GM12878 (cell line): Measurements from ENCODE around the gene MAL. TPM values are rescaled to one million over a fixed set of nuclear protein-coding genes. Genes with fewer than 3 reads are reported as not detected.
A peak's percentile ranks its signal among the peaks of the same experiment; 100 is the strongest.

ENCODE experiments used
- ATAC-seq: fragments of 200-7000 bp; cut with Tn5 transposase; 3 replicates; pipeline ENCODE4 v1.9.1; 2020; ENCODE audit warnings: mild to moderate bottlenecking, moderate library complexity
- BruUV-seq: library from RNA; stranded (reverse); fragments of 400-500 nt; replicated peaks from 2 replicates; lab custom pipeline; 2021; lab: Mats Ljungman, UMichigan
- CTCF ChIA-PET: fragments of 300-600 bp; sonication (Branson Sonifier 250); formaldehyde crosslinking; extraction: SDS; loops from one replicate; lab custom pipeline; 2021; ENCODE audit warnings: inconsistent platforms; lab: Yijun Ruan, JAX
- POLR2A ChIA-PET: fragments of 350-600 bp; formaldehyde crosslinking; extraction: SDS; loops from one replicate; lab custom pipeline; 2021; ENCODE audit warnings: inconsistent platforms; lab: Charles Lee
- RAD21 ChIA-PET: fragments of 300-600 bp; sonication (Branson Sonifier 250); formaldehyde crosslinking; loops from one replicate; lab custom pipeline; 2023; ENCODE audit warnings: antibody characterized with exemption; ENCODE audit not compliant: unreplicated experiment; lab: Charles Lee
- SMC1A ChIA-PET: fragments of 300-600 bp; sonication (Branson Sonifier 250); formaldehyde crosslinking; loops from one replicate; lab custom pipeline; 2023; ENCODE audit not compliant: unreplicated experiment, uncharacterized antibody; lab: Charles Lee
- DNase-seq: peaks from one replicate; pipeline ENCODE4 v3.0.0-alpha.2; 2011; ENCODE audit warnings: low read depth, low spot score
- FAIRE-seq: peaks from 3 replicates; lab custom pipeline; 2011; peaks lifted over from hg19 to GRCh38; lab: Jason Lieb, UNC
- H2AFZ ChIP-seq: 2 replicates; pipeline ENCODE4 v1.6.0; 2011; ENCODE audit warnings: low read depth, low read length, control low read depth; ENCODE audit not compliant: control insufficient read depth
- H3K27ac ChIP-seq: 2 replicates; pipeline ENCODE4 v1.5.1; 2011; ENCODE audit warnings: control low read depth; ENCODE audit not compliant: control insufficient read depth, insufficient read depth
- H3K27me3 ChIP-seq, 2 experiments: replicated peaks in 1 of 2; 2 replicates each; pipeline versions ENCODE4 v1.6.0 to v1.6.1; 2011; ENCODE audit warnings: low read length in 1 of 2; ENCODE audit not compliant: control insufficient read depth in 2 of 2, insufficient read depth in 2 of 2
- H3K36me3 ChIP-seq, 2 experiments: 2 replicates each; pipeline ENCODE4 v1.5.1; 2011; ENCODE audit warnings: low read length in 1 of 2; ENCODE audit not compliant: control insufficient read depth in 2 of 2, insufficient read depth in 2 of 2
- H3K4me1 ChIP-seq: 2 replicates; pipeline ENCODE4 v1.6.1; 2011; ENCODE audit warnings: mild to moderate bottlenecking, low read length, moderate library complexity, mixed read lengths; ENCODE audit not compliant: control insufficient read depth, insufficient read depth
- H3K4me2 ChIP-seq: 2 replicates; pipeline ENCODE4 v1.6.0; 2011; ENCODE audit warnings: control low read depth; ENCODE audit not compliant: control insufficient read depth, insufficient read depth
- H3K4me3 ChIP-seq: fragments of 200-600 bp; sonication (generic); 2 replicates; pipeline ENCODE4 v1.5.1; 2016
- H3K79me2 ChIP-seq: 2 replicates; pipeline ENCODE4 v1.6.0; 2011; ENCODE audit warnings: low read length; ENCODE audit not compliant: control insufficient read depth, insufficient read depth
- H3K9ac ChIP-seq: 2 replicates; pipeline ENCODE4 v1.8.0; 2011; ENCODE audit warnings: low read length, control low read depth, mixed read lengths; ENCODE audit not compliant: control insufficient read depth, insufficient read depth
- H3K9me3 ChIP-seq: replicated peaks from 3 replicates; pipeline ENCODE4 v1.5.1; 2011; ENCODE audit warnings: mild to moderate bottlenecking, low read length; ENCODE audit not compliant: control insufficient read depth, insufficient read depth
- H4K20me1 ChIP-seq: 2 replicates; pipeline ENCODE4 v1.6.0; 2011; ENCODE audit not compliant: control insufficient read depth, insufficient read depth
- IRF3 ChIP-seq: fragments of 450-650 bp; IDR thresholded peaks from 2 replicates; pipeline ENCODE4 v1.6.1; 2014; ENCODE audit warnings: mild to moderate bottlenecking
- MXI1 ChIP-seq: fragments of 150-350 bp; IDR thresholded peaks from 2 replicates; pipeline ENCODE4 v1.6.1; 2011; ENCODE audit warnings: low read depth, mild to moderate bottlenecking, inconsistent platforms, low read length, improper control_type of control experiment
- RB1 ChIP-seq: fragments of 450-650 bp; formaldehyde crosslinking; IDR thresholded peaks from 2 replicates; pipeline ENCODE4 v1.6.1; 2017; ENCODE audit warnings: mild to moderate bottlenecking, borderline replicate concordance
- ZNF207 ChIP-seq: fragments of 450-650 bp; IDR thresholded peaks from 2 replicates; pipeline ENCODE4 v1.6.1; 2014; ENCODE audit warnings: antibody characterized with exemption, mild to moderate bottlenecking, borderline replicate concordance
- ZNF217 ChIP-seq: fragments of 450-650 bp; IDR thresholded peaks from 2 replicates; pipeline ENCODE4 v1.6.1; 2017; ENCODE audit warnings: antibody characterized with exemption, mild to moderate bottlenecking
- WGBS: methylation state at CpG from one replicate; pipeline ENCODE4 v1.1.6; 2016; ENCODE audit warnings: low lambda C conversion rate; ENCODE audit not compliant: insufficient replicate concordance, insufficient coverage; ENCODE audit errors: missing lambda C conversion rate; 5-methylcytosine and 5-hydroxymethylcytosine counted together
- in situ Hi-C: fragments of 300-500 bp; cut with MboI; formaldehyde crosslinking; loops from 9 replicates; pipeline ENCODE4 v1.14.3; 2018; ENCODE audit warnings: mixed read lengths
- intact Hi-C: fragments of 100-400 bp; cut with micrococcal nuclease; formaldehyde crosslinking; loops from one replicate; pipeline ENCODE4 v1.14.2; 2022; ENCODE audit not compliant: unreplicated experiment
- polyA plus RNA-seq, 11 experiments: library from polyadenylated mRNA; depleted of rRNA in 4 of 11; unstranded in 6 of 11; stranded (reverse) in 5 of 11; fragments of >200 nt; fragmentation: Nextera tagmentation in 4 of 11; fragmentation: Illumina TruSeq in 1 of 11; extraction: Ambion mirVana in 4 of 11; extraction: Trizol in 1 of 11; gene quantifications; 1 replicate in 1 of 11; 2 replicates in 10 of 11; pipeline versions ENCODE4 v1.2.1 to v1.2.3, GENCODE V29; 2011 to 2016; ENCODE audit warnings: inconsistent platforms in 2 of 11, missing spikeins in 2 of 11, low read depth in 1 of 11
- total RNA-seq, 4 experiments: library from RNA; depleted of rRNA in 3 of 4; stranded (reverse); fragments of >200 nt in 3 of 4; fragmentation: Illumina TruSeq in 1 of 4; extraction: Trizol in 1 of 4; gene quantifications; 2 replicates each; pipeline versions ENCODE4 v1.2.1 to v1.2.3, GENCODE V29; 2013 to 2021

The MAL gene
- total and polyA plus RNA-seq, 10 of the 15 experiments (the other 5 are each of a cell fraction or from before 2014, with no cell fraction given) = 1.3 to 4.5 (median 1.7) TPM

GRCh38 chr2:94994063-94994913, 31.2 kb upstream of the MAL start:
- no peak for TF ChIP-seq ZNF217
- TF ChIP-seq, all 136 proteins: peak for 0
- DNase-seq (no peak), ATAC-seq (no peak; the same call in 1 of the 3 replicates), FAIRE-seq (no peak)
- no peak overlapping the region for H3K4me3 ChIP-seq
- CTCF ChIA-PET = interaction anchor here (2.4 kb wide), 1 partner anchor 8 kb away, joined by 10 read pairs; no protein-coding TSS in a partner anchor
- no peaks in the 10 kb centered on the region for H3K4me1 ChIP-seq
- in situ Hi-C loops (no loop called here), intact Hi-C loops (no loop called here)
- H3K27me3 ChIP-seq = peaks cover 0 to 2% of the 10 kb centered on the region in 2 experiments; a peak in 3 of 4 replicates
- RAD21 ChIA-PET = no interaction called here
- H3K79me2 ChIP-seq = no peaks in the 10 kb centered on the region
- BruUV-seq = no TSS peak
- H4K20me1 ChIP-seq = no peaks in the 10 kb centered on the region
- POLR2A ChIA-PET = no interaction called here
- H3K9ac ChIP-seq = no peak overlapping the region
- H3K4me2 ChIP-seq = no peak overlapping the region
- no peak overlapping the region for H3K27ac ChIP-seq
- no peaks in the 10 kb centered on the region for H3K36me3 ChIP-seq
- H3K9me3 ChIP-seq = no peaks in the 10 kb centered on the region
- SMC1A ChIA-PET = no interaction called here
- WGBS = 21% methylated on average over 16 of the region's 16 CpGs
- no peak overlapping the region for H2AFZ ChIP-seq

- Histone ChIP-seq H3K9ac (no peak overlapping the region), H2AFZ (no peak overlapping the region), H3K27ac (no peak overlapping the region), H3K36me3 (no peaks in the 10 kb centered on the region), H4K20me1 (no peaks in the 10 kb centered on the region), H3K4me2 (no peak overlapping the region), H3K79me2 (no peaks in the 10 kb centered on the region), H3K9me3 (no peaks in the 10 kb centered on the region), H3K4me3 (no peak overlapping the region), H3K27me3 (peaks cover 0 to 2% of the 10 kb centered on the region in 2 experiments; a peak in 3 of 4 replicates), H3K4me1 (no peaks in the 10 kb centered on the region)
- SMC1A ChIA-PET = interaction anchor here (1.1 kb wide), 1 partner anchor 58 kb away, joined by 3 read pairs; no protein-coding TSS in a partner anchor
- FAIRE-seq (no peak), ATAC-seq (peak; percentile 25; the same call in 1 of the 3 replicates), DNase-seq (no peak)
- in situ Hi-C loops = no loop called here
- intact Hi-C loops = no loop called here
- RAD21 ChIA-PET = no interaction called here
- WGBS = 31% methylated on average over 3 of the region's 3 CpGs
- TF ChIP-seq MXI1 (no peak), RB1 (no peak), IRF3 (no peak), ZNF207 (no peak)
- no TSS peak for BruUV-seq
- CTCF ChIA-PET = interaction anchor here (1.5 to 2.4 kb wide), 2 partner anchors 9 to 83 kb away, joined by 5 to 10 read pairs; no protein-coding TSS in a partner anchor
- POLR2A ChIA-PET = no interaction called here
Observed at GRCh38 chr2:94994914-94995552, 30.5 kb upstream of the MAL start.
